Epithelial cell of prostate (primary cell): ENCODE data around the gene RALGPS1.

Source experiments
- DNase-seq: peaks from one replicate; pipeline ENCODE4 v3.0.0-alpha.2; 2011; ENCODE audit warnings: low read depth, low spot score
- H3K27ac ChIP-seq: fragments of 450-650 bp; 2 replicates; pipeline ENCODE4 v1.5.1; 2017; ENCODE audit warnings: mild to moderate bottlenecking

The RALGPS1 gene

DNA sequence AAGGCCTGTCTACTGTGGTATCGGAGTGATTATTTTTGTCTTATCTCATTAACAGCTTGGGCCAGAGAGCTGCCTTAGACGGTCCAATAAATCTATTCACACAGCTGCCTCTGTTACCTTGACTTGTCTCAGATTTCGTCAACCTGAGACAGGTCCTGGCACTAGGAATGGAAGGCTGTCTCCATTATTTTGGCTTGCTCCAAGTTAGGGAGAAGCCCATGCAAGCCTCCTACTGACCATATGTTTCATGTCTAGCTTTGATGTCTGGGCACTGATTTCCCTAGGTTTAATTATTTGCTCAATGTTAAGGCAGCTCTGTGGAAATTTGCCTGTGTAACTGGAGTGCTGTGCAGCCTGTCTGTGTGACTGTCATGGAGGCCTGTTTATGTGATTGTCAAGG lies 12.4 kb upstream of the RALGPS1 start:
- DNase-seq, result no peak
- no peak overlapping the region for H3K27ac ChIP-seq

- H3K27ac ChIP-seq, result no peak overlapping the region
- DNase-seq, result no peak
These were observed 10.0 kb upstream of the RALGPS1 start for GRCh38 chr9:126904586-126904985.

DNA sequence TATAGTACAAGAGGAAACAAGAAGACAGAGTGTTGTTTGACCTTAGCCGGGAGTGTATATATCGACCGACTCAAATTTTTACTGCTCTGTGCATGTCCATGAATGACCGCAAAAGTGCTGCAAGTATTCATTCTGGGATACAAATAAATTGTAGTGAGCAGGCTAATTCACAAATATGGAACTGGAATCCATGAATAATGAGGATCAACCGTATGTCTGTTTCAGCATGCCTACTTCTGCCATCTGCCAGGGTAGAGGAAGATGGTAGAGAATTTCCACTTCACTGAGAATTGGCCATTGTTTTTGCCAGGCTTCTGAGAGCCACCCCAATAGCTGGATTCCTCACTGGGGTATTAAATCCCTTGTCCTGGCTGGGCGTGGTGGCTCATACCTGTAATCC lies 8.5 kb upstream of the RALGPS1 start:
- no peak for DNase-seq
- H3K27ac ChIP-seq, result no peak overlapping the region

- no peak for DNase-seq
- no peak overlapping the region for H3K27ac ChIP-seq
These were observed 7.5 kb upstream of the RALGPS1 start for GRCh38 chr9:126907058-126907457.

- H3K27ac ChIP-seq, result peak overlapping the region; percentile 28
- DNase-seq, result no peak
These were observed 767 bp downstream of the RALGPS1 start for GRCh38 chr9:126915281-126915816.

GRCh38 chr9:126915846-126916543 lies 1.4 kb downstream of the RALGPS1 start:
- H3K27ac ChIP-seq, result peak overlapping the region; percentile 28
- no peak for DNase-seq

GRCh38 chr9:126916909-126917308 lies 2.3 kb downstream of the RALGPS1 start:
- H3K27ac ChIP-seq, result no peak overlapping the region
- no peak for DNase-seq

GRCh38 chr9:126919193-126919592 lies 4.6 kb downstream of the RALGPS1 start:
- peak overlapping the region; percentile 49 for H3K27ac ChIP-seq
- DNase-seq, result no peak

- no peak overlapping the region for H3K27ac ChIP-seq
- DNase-seq, result no peak
These were observed 11.3 kb downstream of the RALGPS1 start for GRCh38 chr9:126925876-126926275.

DNA sequence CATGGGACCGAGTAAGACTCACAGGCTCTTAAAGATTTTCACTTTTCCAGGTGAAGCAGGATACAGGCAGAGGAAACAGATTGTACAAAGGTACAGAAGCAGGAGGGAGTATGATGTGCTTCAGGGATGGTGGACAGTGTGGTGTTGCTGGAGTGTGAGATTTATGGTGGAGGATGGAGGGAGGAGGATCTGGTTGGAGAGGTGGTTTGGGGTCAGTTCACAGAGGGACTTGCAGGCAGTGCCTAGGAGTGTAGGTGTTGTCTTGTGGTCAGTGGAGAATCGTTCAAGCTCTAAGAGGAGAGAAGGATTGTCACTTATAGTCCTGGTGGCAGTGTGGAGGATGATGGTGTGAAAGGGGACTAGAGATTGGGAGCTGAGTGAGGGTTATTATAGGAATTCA lies 11.8 kb downstream of the RALGPS1 start:
- no peak for DNase-seq
- no peak overlapping the region for H3K27ac ChIP-seq

DNA sequence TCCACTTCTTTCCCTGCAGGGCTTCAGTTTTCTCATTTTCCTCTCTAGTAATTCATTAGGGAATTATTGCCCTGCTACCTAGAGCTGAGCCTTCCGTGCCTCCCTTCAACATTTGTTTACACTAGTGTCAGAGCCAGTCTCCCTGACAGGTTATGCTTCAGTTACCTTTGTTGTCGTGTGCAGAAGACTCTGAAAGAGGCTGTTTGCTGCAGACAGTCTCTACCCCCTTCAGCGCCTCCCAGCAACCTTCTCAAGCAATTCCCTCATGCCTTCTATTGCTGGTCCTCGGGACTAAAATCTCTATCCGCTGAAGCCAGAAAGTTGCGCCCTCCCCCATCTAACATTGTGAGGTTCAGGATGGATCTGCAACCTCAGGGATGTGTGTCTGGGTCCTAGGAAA lies 12.8 kb downstream of the RALGPS1 start:
- no peak for DNase-seq
- no peak overlapping the region for H3K27ac ChIP-seq

- no peak for DNase-seq
- no peak overlapping the region for H3K27ac ChIP-seq
These were observed 18.3 kb downstream of the RALGPS1 start for GRCh38 chr9:126932871-126933321.

DNA sequence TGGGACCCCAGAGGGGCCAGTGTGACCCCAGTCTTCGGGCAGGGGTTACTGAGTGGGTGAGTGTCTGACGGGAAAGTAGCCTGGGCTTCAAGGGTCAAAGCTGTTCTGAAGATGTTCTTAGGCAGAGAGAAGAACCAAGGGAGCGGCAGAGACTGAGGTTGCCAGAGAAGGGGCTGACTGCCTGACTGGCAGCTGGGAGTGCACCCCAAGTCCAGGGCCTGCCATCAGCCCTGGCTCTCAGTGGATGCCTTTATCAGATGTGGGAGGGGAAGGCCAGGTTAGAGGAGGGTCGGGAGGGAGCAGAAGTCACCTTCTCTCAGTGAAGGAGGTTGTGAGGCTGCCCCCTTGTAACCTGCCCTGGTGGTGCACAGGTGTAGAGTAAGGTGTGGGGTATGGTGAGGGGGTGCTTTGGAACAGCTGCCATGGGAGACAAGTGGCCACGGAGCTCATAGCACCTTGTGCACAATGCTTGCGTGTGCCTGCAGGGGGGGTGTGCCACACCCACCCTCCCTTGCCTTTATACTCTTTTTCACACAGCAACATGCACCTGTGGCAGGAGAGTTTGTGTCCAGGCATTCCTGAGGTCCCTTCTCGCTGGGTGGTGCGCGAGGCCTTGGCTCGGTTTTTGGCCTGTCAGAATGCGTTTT lies 18.9 kb downstream of the RALGPS1 start:
- no peak overlapping the region for H3K27ac ChIP-seq
- DNase-seq, result no peak

DNA sequence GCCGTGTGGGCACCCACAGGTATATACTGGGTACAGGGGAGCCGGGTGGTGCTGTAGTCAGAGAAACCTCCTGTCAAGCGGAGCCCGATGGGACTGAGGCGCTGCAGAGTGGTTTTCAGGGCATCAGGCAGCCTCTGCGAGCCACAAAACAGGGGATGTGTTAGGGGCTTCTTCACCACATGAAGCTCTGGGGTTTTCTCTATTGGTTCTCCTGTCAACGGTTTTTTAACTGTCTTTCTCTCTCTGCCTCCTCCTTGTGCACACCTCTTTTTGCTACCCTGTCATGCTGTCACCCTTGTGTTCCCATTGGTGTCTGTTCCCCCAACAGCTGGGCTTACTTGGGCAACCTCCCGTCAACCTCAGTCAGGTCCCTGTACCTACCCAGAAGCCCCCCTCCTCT lies 19.9 kb downstream of the RALGPS1 start:
- H3K27ac ChIP-seq, result no peak overlapping the region
- DNase-seq, result no peak

DNA sequence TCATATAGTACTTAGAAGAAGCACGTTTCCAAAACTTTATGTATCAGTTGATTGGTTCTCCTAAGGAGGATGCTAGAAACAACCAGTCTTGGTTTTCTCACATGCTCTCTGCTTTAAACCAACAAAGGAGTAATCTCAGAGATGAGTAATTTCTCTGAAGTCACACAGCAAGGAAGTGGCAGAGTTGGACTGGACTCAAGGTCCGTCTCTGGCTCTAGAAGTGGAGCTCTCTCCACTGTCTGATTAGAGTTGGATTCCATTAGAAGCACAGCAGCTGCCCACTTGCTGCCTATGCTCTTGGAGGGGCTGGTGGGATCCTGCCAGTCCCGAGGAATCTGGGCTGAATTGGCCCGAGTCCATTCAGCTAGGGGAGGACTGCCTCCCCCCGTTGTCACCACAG lies 21.0 kb downstream of the RALGPS1 start:
- no peak overlapping the region for H3K27ac ChIP-seq
- no peak for DNase-seq

GRCh38 chr9:126937444-126937843 lies 22.9 kb downstream of the RALGPS1 start:
- DNase-seq, result no peak
- H3K27ac ChIP-seq, result no peak overlapping the region

DNA sequence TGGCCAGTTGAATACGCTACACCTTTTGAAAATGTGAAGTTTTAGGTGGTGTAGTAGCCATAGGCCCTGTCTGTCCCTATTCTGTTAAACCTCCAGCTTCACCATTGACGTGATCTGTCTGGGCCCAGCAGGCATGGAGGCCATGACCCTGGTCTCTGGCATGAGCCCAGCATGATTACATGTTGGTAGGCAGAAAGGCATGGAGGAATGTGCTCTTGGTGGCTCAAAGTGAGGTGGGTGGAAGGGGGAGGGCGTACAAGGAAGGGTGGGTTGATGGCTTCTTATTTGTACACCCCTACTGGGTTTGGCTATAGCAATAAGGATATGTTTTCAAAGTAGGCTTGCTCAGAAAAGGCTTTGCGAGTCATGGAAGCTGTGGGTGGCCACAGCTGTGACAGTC lies 23.7 kb downstream of the RALGPS1 start:
- DNase-seq, result no peak

GRCh38 chr9:126939821-126940221 lies 25.2 kb downstream of the RALGPS1 start:
- H3K27ac ChIP-seq, result no peak overlapping the region
- no peak for DNase-seq

More for the DNA sequence above, 23.7 kb downstream of the RALGPS1 start:
- no peak overlapping the region for H3K27ac ChIP-seq

- H3K27ac ChIP-seq, result no peak overlapping the region
- DNase-seq, result no peak
These were observed 27.8 kb downstream of the RALGPS1 start for GRCh38 chr9:126942399-126942798.

- H3K27ac ChIP-seq, result no peak overlapping the region
These were observed 31.1 kb downstream of the RALGPS1 start for GRCh38 chr9:126945682-126946081.

DNA sequence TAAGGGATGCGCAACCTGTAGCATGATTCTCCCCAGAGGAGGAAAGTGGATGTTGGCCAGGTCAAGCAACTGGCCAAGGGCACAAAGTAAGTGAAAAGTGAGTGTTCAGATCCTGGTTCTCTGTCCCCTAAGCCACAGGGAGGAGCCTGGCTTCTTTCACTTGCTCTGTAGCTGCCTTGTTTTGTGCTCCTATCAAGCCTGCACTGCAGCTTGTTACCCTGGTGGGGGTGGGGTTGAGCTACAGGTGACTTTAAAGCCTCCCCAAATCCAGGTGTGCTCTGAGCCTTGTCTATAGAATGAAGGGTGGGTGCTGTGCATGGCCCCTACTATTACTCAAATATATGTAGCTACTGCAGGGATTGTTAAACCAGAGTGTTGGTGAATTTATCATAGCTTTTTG lies 32.9 kb downstream of the RALGPS1 start:
- no peak for DNase-seq
- H3K27ac ChIP-seq, result no peak overlapping the region

More at GRCh38 chr9:126945682-126946081, 31.1 kb downstream of the RALGPS1 start:
- no peak for DNase-seq
